NCI-H1417 (cell line): ENCODE data around the gene KLHL8.
"Not testable (repeated sequence)": the region's sequence is repeated elsewhere in the genome, so short reads cannot be mapped to it uniquely, and the experiment has no call there.

Source experiments
- DNase-seq, 3 experiments: peaks; one replicate each; lab custom pipeline; 2025; lab: John Stamatoyannopoulos, UW

The KLHL8 gene

DNA sequence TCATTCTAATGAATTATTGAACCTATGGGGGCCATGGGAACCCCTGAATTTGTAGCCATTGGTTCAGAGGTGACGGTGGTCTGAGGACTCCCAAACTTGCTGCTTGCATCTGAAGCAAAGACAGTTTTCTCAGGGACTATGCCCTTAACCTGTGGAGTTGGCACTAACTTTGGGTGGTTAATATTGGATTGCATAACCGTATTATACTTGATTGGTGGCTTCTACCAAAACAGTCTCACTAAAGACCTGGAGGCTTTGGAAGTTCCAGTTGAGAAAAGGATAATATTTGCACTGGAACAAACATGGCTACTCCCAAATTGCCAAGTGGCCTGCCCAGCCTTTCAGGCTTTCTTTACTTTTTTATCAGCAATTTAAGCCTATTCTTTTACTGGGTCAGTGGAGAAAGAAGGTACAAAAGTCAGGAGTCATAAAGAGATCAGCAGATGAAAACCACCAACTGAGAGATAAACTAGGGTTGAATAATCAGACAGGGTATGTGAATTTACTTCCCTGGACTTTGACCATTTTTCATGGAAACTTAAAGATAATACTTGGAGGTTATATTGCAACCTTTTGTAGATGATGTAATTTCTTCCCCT lies 7.9 kb upstream of the KLHL8 start:
- DNase-seq, result no peak

DNA sequence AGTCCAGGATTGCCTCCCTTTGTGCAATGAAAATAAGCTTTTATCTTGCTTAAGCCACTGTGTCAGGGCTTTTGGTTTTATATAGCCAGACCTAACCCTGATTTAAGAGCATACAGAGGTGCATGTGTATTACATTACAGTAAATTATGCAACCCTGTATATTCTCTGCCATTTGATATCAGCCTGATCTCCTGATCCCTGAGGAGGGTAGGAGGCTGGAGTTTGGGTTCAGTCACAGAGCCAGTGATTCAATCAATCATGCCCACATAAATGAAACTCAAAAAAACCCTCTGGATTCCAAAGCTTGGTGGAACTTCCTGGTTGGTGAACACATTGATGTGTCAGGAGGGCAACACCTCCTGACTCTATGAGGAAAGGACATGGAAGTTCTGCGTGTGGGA lies 7.3 kb upstream of the KLHL8 start:
- no peak for DNase-seq

DNA sequence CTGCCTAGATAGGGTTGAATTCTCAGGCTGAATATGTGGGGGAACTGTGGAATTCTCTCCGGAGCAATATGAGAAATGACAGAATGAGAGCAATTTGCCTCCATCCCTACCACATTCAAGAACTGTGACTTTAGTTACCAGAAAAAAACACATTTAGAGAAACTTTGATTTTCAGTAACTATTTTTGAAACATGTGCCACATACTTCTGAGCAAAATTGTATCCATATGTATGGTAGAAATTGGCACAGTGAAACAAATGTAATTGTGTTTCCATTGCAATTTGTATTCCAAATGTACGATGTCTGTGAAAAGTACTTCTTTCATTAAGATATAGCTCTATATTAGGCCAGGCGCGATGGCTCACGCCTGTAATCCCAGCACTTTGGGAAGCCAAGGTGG lies 5.5 kb upstream of the KLHL8 start:
- DNase-seq, result no peak

DNA sequence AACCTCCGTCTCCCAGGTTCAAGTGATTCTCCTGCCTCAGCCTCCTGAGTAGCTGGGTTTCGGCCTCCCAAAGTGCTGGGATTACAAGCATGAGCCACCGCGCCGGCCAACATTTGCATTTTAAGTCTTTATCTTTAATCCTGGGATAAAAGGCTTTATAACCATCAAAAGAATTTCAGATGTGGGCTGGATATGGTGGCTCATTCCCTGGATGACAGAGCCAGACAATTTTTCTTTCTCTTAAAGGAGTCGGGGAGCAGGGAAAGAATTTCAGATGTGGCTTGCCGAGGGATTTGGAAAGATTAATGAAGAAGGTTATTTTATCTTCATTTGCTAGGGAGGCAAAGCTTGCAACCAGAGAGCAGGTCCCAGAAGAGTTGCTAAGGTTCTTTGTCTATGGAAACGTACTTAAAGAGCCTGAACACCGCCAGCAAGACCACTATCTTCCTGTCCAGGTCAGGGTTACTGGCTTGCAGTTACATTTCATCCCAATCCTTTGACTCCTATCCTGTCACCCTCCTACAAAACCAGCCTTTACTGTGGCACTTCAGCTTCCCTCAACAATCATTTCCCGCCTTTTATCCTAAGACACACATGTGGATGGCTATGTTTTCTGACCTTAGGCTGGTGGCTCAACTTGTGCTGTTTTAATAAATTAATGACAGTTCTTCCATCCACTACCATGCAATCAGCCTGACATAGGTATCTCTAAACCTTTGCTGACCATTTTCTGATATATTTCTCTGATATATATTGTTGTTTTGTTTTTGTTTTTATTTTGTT lies 3.9 kb upstream of the KLHL8 start:
- no peak for DNase-seq

DNA sequence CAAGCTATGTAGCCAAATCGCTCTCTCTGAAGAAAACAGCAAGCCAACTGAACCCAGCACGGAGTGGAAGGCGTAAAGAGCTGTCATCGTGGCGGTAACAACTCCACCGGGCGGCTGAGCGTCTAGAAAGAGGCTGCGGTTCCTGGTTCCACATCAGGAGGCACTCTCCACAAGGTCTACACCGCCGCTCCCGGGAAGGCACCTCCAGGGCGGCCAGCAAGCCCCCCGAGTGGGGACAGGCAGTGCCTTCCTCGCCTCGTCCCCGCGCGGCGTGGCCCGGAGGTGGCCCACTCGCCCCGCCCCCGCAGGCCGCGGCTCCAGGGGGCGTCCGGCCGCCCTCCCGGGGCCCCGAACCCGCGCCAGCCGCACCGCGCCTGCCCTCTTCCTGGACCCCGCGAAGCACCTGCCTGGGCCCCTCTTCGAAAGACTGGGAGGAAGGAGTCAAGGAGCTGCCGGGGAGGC lies 755 bp downstream of the KLHL8 start:
- DNase-seq, result peak; percentile 61 to 71 (median 69)

DNA sequence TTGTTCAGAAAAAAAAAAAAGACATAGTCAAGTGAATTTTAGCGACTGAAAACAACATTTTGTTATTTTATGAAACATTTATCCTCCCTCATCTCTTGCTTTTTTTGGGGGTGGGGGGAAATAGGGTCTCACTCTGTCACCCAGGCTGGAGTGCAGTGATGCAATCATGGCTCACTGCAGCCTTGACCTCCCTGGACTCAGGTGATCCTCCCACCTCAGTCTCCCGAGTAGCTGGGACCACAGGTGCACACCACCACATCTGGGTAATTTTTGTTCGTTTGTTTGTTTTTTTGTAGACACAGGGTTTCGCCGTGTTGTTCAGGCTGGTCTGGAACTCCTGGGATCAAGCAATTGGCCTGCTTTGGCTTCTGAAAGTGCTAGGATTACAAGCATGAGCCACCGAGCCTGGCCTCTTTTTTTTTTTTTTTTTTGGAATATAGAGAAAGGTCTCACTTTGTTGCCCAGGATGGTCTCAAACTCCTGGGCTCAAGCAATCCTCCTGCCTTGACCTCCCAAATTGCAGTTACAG lies 3.1 kb downstream of the KLHL8 start:
- not testable (repeated sequence) for DNase-seq

DNA sequence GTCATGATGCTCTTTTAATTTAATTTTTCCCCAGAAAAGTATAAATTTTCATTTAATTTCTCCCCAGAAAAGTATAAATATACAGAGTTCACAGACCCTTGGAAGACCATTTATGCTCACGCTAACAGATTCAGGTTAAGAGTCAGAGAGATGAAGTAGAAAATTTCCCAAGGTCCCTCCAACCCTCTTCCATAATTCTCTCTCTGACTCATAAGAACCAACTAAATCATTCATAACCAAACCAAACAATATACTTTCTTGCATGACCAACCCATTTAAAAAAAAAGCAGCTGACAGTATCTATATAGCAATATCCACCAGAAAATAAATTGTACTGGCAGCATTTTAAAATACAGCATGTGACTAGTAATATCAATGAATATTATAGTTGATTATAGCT lies 3.9 kb downstream of the KLHL8 start:
- no peak for DNase-seq

DNA sequence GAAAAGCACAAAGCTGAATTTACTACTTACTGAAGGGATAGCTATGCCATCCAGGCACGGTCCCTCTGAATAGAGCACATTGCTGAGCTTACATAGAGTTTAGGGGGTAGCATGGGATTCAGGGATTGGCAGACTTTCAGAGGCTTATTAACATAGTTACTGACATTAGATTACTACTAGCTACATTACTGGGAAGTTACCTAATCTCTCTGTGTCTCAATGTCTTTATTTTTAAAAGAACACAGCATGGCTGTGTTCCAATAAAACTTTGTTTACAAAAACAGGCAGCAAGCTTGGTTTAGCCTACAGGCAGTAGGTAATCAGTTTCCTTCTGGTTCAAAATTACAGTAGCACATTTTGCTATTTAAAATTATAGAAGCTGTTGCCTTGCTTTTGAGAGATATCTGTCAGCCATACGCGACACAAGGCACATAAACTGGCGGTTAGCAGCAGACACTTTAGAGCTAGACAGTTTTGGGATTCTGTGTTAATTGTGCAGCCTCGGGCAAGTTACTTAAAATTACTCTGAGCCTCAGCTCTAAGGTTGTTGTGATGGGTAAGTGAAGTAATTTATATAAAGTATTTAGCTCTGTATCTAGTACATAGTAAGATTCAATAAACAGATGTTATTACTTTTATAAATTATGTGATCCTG lies 6.9 kb downstream of the KLHL8 start:
- DNase-seq, result peak in 1 of 3 experiments; percentile 46

DNA sequence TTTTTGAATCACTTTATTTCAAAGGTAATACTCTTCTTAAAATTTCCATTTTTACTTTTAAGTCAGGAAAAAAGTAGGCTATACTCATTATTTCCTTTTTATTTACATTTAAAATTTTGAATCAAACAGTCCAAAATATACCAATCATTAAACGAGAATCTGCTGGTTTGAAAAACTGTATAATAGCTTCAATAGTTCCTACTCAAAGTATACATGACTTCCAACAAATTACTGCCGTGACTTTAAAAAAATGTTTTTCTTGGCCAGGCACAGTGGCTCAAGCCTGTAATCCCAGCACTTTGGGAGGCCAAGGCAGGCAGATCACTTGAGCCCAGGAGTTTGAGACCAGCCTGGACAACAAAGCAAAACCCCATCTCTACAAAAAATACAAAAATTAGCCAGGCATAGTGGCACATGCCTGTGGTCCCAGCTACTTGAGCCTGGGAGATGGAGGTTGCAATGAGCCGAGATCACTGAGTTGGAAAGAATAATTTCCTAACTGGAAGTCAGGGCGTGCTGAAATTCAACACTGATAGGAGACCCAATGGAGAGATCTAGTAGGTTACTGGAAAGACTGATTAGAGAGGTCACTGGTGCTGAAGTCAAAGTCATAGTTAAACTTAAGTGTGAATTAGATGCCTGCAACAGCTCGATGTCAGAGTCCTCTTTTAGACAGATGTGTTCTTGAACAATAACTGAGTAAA lies 9.0 kb downstream of the KLHL8 start:
- DNase-seq, result no peak

DNA sequence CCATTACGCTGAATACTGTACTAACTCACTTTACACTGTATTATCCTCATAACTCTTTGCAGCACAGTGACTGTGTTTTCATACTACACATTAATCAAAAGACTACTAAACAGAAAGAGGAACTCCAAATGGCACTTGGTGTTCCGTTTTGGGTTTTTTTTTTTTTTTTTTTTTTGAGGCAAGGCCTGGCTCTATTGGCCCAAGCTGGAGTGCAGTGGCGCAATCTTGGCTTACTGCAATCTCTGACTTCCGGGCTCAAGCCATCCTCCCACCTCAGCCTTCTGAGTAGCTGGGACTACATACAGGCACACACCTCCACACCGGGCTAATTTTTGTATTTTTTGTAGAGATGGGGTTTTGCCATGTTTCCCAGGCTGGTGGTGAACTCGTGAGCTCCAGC lies 10.7 kb downstream of the KLHL8 start:
- no peak for DNase-seq

DNA sequence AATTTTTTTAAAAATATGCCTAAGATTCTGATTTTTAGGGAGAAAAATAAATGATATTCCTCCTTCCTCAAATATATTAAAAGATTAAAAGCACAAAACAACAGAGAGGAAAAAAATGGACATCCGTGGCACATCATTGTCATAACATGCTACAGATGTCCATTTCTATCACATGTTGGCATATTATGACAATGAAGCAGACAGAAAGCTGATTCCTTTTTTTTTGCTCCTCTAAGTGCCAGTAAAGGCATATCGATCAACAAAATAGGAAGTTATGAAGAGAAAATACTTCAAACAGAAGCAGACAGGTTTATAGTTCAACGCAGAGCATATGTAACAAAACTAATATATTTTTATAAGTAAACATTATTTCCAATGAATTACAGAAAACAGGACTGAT lies 11.2 kb downstream of the KLHL8 start:
- DNase-seq, result no peak

DNA sequence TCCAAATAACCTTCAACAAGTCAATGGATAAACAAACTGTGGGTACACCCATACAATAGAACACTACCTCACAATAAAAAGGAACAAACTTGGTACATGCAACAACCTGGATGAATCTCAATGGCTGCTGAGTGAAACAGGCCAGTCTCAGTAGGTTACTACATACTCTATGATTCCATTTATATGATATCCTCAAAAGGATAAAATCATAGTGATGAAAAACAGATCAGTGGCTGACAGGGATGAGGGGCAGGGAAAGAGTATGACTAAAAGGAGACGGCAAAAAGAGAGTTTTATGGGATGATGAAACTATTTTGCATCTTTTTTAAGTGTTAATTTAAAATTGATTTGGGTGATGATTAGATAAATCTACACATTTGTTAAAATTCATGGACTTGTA lies 15.9 kb downstream of the KLHL8 start:
- DNase-seq, result no peak

DNA sequence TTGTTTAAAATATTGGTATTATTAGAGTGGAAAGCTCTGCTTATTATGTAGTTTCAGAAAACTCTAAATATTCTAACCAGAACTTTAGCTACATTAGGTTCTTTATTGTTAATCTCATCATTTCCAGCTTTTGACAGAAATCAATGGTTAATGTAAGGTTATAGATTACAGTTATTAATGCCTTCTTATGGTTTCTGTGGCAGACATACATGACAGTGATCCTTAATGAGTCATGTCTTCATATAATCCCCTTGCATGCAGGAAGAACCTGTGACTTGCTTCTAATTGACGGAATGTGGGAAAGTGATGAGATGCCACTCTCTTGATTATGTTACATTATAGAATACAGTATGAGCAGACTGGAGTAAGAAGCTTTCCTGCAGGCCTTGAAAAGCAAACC lies 23.5 kb downstream of the KLHL8 start:
- DNase-seq, result no peak

DNA sequence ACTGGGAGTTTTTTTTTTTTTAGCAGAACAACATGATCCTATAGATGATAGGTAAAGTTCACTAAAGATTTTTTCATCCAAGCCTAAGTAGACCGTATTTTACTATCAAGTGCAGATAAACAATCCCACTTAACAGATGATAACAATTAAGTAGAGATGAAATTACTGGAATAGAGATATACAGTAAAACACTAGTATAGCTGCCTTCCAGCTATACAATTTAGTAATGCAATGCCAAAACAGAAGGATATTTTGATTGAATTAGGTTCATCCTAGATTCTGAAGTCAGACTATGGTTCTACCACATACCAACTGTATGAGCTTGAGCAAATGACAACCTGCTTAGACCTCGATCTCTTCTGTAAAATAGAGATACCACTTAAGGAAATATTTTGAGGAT lies 24.3 kb downstream of the KLHL8 start:
- DNase-seq, result no peak

DNA sequence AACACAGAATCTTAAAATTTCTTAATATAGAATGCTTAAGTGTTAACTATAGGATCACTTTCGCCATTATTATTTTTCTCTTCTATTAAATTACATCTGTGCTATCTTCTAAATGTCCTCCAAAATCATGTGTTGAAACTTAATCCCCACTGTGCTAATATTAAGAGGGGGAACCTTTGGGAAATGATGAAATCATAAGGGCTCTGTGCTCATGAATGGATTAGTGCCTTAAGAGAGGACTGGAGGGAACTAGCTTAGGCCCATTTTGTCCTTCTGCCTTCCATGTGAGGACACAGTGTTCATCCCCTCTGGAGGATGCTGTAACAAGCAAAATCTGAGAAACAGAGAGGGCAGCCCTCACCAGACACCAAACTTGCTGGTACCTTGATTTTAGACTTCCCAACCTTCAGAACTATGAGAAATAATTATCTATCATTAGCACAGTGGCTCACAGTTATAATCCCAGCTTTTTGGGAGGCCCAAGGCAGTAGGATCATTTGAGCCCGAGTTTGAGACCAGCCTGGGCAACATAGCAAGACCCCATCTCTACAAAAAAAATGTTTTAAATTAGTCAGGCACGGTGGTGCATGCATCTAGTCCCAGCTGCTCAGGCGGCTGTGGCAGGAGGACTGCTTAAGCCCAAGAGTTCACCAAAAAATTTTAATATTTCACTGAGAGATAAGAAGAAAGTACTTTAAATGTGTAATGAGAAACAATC lies 26.3 kb downstream of the KLHL8 start:
- no peak for DNase-seq

DNA sequence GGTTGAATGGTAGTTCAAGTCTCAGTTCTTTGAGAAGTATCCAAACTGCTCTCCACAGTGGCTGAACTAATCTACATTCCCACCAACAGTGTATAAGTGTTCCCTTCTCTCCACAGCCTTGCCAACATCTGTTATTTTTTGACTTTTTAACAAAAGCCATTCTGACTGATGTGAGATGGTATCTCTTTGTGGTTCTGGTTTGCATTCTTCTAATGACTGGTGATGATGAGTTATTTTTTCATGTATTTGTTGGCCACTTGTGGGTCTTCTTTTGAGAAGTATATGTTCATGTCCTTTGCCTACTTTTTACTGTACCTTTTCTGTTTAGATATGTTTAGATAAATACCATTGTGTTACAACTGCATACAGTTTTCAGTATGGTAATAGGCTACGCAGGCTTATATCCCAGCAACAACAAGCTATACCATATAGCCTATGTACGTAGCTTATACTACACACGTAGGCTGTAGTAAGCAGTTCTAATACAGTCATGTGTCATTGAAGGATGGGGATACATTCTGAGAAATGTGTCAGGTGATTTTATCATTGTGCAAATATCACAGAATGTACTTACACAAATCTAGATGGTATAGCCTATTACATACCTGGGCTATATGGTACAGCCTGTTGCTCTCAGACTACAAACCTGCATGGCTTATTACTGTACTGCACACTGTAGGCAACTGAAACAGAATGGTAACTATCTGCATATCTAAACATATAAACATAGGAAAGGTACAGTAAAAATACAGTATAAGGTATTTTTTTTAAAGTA lies 28.1 kb downstream of the KLHL8 start:
- no peak for DNase-seq

DNA sequence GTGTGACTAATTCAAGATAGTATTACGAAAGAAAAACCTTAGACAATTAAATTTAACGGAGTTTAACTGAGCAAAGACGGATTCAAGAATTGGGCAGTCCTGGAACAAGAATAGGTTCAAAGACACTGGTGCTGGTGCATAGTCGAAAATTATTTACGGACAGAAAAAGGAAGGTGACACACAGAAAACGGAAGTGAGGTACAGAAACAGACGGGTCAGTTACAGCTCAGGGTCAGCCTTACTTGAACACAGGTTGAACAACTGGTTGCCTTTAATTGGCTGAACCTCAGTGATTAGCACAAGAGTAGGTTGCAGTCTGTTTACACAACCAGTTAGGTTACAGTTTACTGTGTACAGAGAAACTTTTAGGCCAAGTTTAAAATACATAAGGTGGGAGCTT lies 31.5 kb downstream of the KLHL8 start:
- DNase-seq, result no peak

DNA sequence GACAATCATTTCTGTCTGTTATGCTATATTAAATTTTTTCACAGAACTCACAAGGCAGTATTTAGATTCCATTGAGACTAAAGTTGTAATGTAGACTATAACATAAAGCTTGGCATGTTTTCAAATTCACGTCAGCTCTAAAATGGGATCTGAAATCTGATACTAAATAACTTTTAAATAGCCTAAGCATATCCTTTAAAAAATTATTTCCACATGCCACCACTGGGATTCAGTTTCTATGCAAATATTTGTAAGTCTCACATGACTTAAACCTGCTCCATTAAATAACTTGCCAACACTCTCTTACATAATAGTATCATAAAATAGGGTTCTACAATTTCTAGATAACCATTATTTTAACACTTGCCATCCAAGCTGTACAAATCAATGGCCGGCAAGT lies 32.4 kb downstream of the KLHL8 start:
- DNase-seq, result no peak

DNA sequence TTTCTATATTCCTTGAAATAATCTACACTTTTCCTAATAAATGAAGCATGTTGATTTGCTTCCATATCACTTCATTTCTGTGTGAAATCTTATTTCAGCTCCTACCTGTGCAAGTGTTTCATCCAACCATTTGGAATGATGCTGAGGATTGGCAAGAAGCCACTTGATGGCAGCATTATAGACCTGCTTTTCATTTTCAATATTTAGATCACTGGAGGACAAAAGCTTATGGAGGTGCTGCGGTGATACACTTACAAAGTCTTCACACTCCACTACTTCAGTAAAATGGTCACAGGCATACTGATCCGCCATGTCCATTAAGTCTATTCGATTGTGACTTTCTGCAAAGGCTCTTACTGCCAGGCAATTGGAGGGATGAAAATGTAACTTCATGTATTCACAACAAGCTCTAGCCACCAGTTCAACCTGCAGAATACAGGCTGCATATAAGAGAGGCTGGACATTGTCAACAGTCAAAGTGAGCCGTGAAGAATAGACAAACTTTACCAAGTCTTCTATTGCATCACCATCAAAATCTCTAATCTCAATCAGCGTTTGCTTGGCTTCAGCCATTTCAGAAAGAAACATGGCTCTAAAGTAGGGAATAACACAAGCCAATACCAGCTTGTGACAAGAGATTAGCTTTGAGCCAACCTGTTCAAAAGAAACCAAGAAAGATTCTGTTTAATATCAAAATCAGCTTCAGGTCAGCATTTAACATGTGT lies 35.1 kb downstream of the KLHL8 start:
- no peak for DNase-seq

DNA sequence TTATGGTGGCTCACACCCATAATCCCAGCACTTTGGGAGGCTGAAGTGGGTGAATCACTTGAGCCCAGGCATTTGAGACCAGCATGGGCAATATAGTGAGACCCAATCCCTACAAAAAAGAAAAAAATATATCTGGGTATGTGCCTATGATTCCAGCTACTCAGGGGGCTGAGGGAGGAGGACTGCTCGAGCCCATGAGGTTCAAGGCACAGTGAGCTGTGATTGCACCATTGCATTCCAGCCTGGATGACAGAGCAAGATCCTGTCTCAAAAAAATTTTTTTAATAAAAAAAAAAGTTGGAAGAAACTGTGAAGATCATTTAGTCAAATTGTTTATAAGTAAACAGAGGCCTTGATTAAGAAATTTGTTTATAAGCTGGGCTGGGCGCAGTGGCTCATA lies 39.7 kb downstream of the KLHL8 start:
- no peak for DNase-seq
